Endothelial cell (in vitro differentiated cells): ENCODE measurements around the gene CTNNA1. TPM values are rescaled to one million over a fixed set of nuclear protein-coding genes. Genes with fewer than 3 reads are reported as not detected.

Experiments used
- DNase-seq: peaks from one replicate; pipeline ENCODE4 v3.0.0; 2021; ENCODE audit warnings: low spot score
- H3K27ac Mint-ChIP-seq: one replicate; pipeline ENCODE4 v1.8.0; 2021; ENCODE audit warnings: mixed read lengths, inconsistent platforms; ENCODE audit not compliant: unreplicated experiment
- H3K27me3 Mint-ChIP-seq: one replicate; pipeline ENCODE4 v1.8.0; 2021; ENCODE audit warnings: mild to moderate bottlenecking, moderate library complexity, mixed read lengths, inconsistent platforms; ENCODE audit not compliant: unreplicated experiment
- H3K36me3 Mint-ChIP-seq: one replicate; pipeline ENCODE4 v1.8.0; 2021; ENCODE audit warnings: mild to moderate bottlenecking, low read depth, mixed read lengths, inconsistent platforms; ENCODE audit not compliant: unreplicated experiment
- H3K4me1 Mint-ChIP-seq: one replicate; pipeline ENCODE4 v1.8.0; 2021; ENCODE audit warnings: mild to moderate bottlenecking, mixed read lengths, inconsistent platforms; ENCODE audit not compliant: unreplicated experiment
- H3K4me3 Mint-ChIP-seq: one replicate; pipeline ENCODE4 v1.8.0; 2021; ENCODE audit warnings: mild to moderate bottlenecking, mixed read lengths, inconsistent platforms; ENCODE audit not compliant: unreplicated experiment
- H3K9me3 Mint-ChIP-seq: one replicate; pipeline ENCODE4 v1.8.0; 2021; ENCODE audit warnings: mixed read lengths, inconsistent platforms; ENCODE audit not compliant: unreplicated experiment
- CTCF ChIP-seq: fragments of 200-600 bp; sonication (generic); IDR thresholded peaks from one replicate; pipeline ENCODE4 v1.5.0; 2021; ENCODE audit warnings: antibody characterized with exemption; ENCODE audit not compliant: unreplicated experiment
- total RNA-seq: library from RNA; stranded (reverse); fragmentation: NEBNext Ultra II Directional; extraction: Animal tissue kit (Norgen Biotek cat#: 25700); gene quantifications from one replicate; pipeline ENCODE4 v1.2.1, GENCODE V29; 2021; ENCODE audit not compliant: unreplicated experiment

The CTNNA1 gene
- total RNA-seq, 1 donor from 2014 or later = 521 TPM

DNA sequence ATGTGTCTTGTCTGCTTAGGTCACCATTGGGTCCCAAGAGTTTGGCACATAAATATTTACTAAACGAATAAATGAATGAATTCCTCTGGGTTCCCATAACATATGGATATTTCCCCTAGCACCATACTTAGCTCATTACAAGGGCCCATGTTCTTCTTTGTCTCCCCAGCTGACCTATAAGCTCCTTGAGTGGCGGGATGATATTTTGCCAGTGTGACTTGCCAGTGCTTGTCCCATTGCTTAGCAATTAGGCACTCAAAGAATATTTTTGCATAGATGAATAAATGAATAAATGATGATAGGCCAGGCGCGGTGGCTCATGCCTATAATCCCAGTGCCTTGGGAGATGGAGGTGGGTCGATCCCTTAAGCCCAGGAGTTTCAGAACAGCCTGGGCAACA lies 16.9 kb upstream of the CTNNA1 start:
- H3K27me3 Mint-ChIP-seq = peaks cover 4% of the 10 kb centered on the region
- no peak overlapping the region for H3K27ac Mint-ChIP-seq
- H3K4me1 Mint-ChIP-seq = peaks cover 18% of the 10 kb centered on the region
- no peaks in the 10 kb centered on the region for H3K9me3 Mint-ChIP-seq
- no peak for TF ChIP-seq CTCF
- no peak for DNase-seq
- H3K36me3 Mint-ChIP-seq = peaks cover 3% of the 10 kb centered on the region
- H3K4me3 Mint-ChIP-seq = no peak overlapping the region

GRCh38 chr5:138737494-138738265 lies 15.5 kb upstream of the CTNNA1 start:
- DNase-seq = no peak
- peaks cover 3% of the 10 kb centered on the region for H3K36me3 Mint-ChIP-seq
- H3K4me3 Mint-ChIP-seq = no peak overlapping the region
- peaks cover 18% of the 10 kb centered on the region for H3K4me1 Mint-ChIP-seq
- H3K27ac Mint-ChIP-seq = no peak overlapping the region
- H3K9me3 Mint-ChIP-seq = no peaks in the 10 kb centered on the region
- no peaks in the 10 kb centered on the region for H3K27me3 Mint-ChIP-seq
- TF ChIP-seq CTCF = no peak

GRCh38 chr5:138738399-138738798 lies 14.8 kb upstream of the CTNNA1 start:
- no peak overlapping the region for H3K27ac Mint-ChIP-seq

GRCh38 chr5:138739938-138740337 lies 13.3 kb upstream of the CTNNA1 start:
- Mint-ChIP-seq H3K4me3 (no peak overlapping the region), H3K36me3 (no peaks in the 10 kb centered on the region), H3K27me3 (no peaks in the 10 kb centered on the region)

More at GRCh38 chr5:138738399-138738798, 14.8 kb upstream of the CTNNA1 start:
- H3K9me3 Mint-ChIP-seq = no peaks in the 10 kb centered on the region
- no peak for DNase-seq
- no peaks in the 10 kb centered on the region for H3K27me3 Mint-ChIP-seq
- H3K4me3 Mint-ChIP-seq = no peak overlapping the region
- TF ChIP-seq CTCF = no peak
- H3K4me1 Mint-ChIP-seq = peaks cover 18% of the 10 kb centered on the region
- no peaks in the 10 kb centered on the region for H3K36me3 Mint-ChIP-seq

More at GRCh38 chr5:138739938-138740337, 13.3 kb upstream of the CTNNA1 start:
- no peak for TF ChIP-seq CTCF
- Mint-ChIP-seq H3K4me1 (peaks cover 18% of the 10 kb centered on the region), H3K27ac (no peak overlapping the region), H3K9me3 (no peaks in the 10 kb centered on the region)
- no peak for DNase-seq
